Measurements from ENCODE around the gene LGALS3BP.

Gene LGALS3BP

GRCh38 chr17:78959803-78960202, 19.9 kb downstream of the LGALS3BP start:
- Histone ChIP-seq H3K79me1 (ENCODE audit: low read length) (peaks cover 27% of the 10 kb centered on the region), H4K91ac (ENCODE audit: low read depth, low read length) (peak overlapping the region; percentile 8), H4K12ac (ENCODE audit: low read depth, low read length) (no peak overlapping the region), H2AK5ac (ENCODE audit: low read length) (peak overlapping the region; percentile 3), H4K8ac (ENCODE audit: low read depth, low read length) (no peak overlapping the region), H2BK120ac (ENCODE audit: insufficient read depth, low read length, poor library complexity) (no peak overlapping the region), H3K9me3 (ENCODE audit: insufficient read depth, low read depth, low read length) (no peaks in the 10 kb centered on the region), H3K9ac (ENCODE audit: low read length) (no peak overlapping the region), H3K18ac (ENCODE audit: low read length) (no peak overlapping the region), H3K23ac (ENCODE audit: low read length) (no peak overlapping the region), H3K4ac (ENCODE audit: low read depth, low read length) (no peak overlapping the region), H2BK12ac (ENCODE audit: low read length) (no peak overlapping the region), H3K36me3 (ENCODE audit: control insufficient read depth in 1 of 2, insufficient read depth in 2 of 2, low read length in 2 of 2) (no peaks in the 10 kb centered on the region), H3K4me3 (ENCODE audit: low read depth, low read length) (no peak overlapping the region), H3K27ac (ENCODE audit: low read depth, low read length) (no peak overlapping the region), H3K4me1 (ENCODE audit: control insufficient read depth in 1 of 2, insufficient read depth in 2 of 2, low read length in 2 of 2) (peaks cover 46 to 51% of the 10 kb centered on the region in 2 experiments), H2BK5ac (ENCODE audit: low read depth, low read length, poor library complexity) (no peak overlapping the region), H2AFZ (ENCODE audit: insufficient read depth, low read length, poor library complexity) (no peak overlapping the region), H3K14ac (ENCODE audit: low read length) (no peak overlapping the region), H3K79me2 (ENCODE audit: control insufficient read depth, insufficient read depth, low read length, poor library complexity) (no peaks in the 10 kb centered on the region), H3K4me2 (ENCODE audit: low read length) (no peak overlapping the region), H3K27me3 (ENCODE audit: insufficient read depth, low read length) (no peaks in the 10 kb centered on the region)
- no peak for DNase-seq
- no CpG with 5 or more reads among the region's 12 CpGs for WGBS (ENCODE audit: extremely low coverage, insufficient coverage, insufficient read length)

- H2BK120ac ChIP-seq (ENCODE audit: insufficient read depth, low read length, poor library complexity), result peak overlapping the region; percentile 93
- no peak overlapping the region for H3K4me3 ChIP-seq (ENCODE audit: low read depth, low read length)
- peak overlapping the region; percentile 74 for H4K12ac ChIP-seq (ENCODE audit: low read depth, low read length)
- H3K27ac ChIP-seq (ENCODE audit: low read depth, low read length), result peak overlapping the region; percentile 37
- peaks cover 46 to 51% of the 10 kb centered on the region in 2 experiments for H3K4me1 ChIP-seq (ENCODE audit: control insufficient read depth in 1 of 2, insufficient read depth in 2 of 2, low read length in 2 of 2)
- peaks cover 27% of the 10 kb centered on the region for H3K79me1 ChIP-seq (ENCODE audit: low read length)
- no peaks in the 10 kb centered on the region for H3K9me3 ChIP-seq (ENCODE audit: insufficient read depth, low read depth, low read length)
- H3K4ac ChIP-seq (ENCODE audit: low read depth, low read length), result no peak overlapping the region
- WGBS (ENCODE audit: extremely low coverage, insufficient coverage, insufficient read length), result no CpG with 5 or more reads among the region's 7 CpGs
- H3K79me2 ChIP-seq (ENCODE audit: control insufficient read depth, insufficient read depth, low read length, poor library complexity), result no peaks in the 10 kb centered on the region
- peak overlapping the region; percentile 84 for H3K14ac ChIP-seq (ENCODE audit: low read length)
- H4K91ac ChIP-seq (ENCODE audit: low read depth, low read length), result peak overlapping the region; percentile 74
- H4K8ac ChIP-seq (ENCODE audit: low read depth, low read length), result peak overlapping the region; percentile 71
- peak overlapping the region; percentile 79 for H3K18ac ChIP-seq (ENCODE audit: low read length)
- DNase-seq, result peak; percentile 40 to 60
- peak overlapping the region; percentile 86 for H2AK5ac ChIP-seq (ENCODE audit: low read length)
- H2AFZ ChIP-seq (ENCODE audit: insufficient read depth, low read length, poor library complexity), result peak overlapping the region; percentile 54
- H2BK5ac ChIP-seq (ENCODE audit: low read depth, low read length, poor library complexity), result peak overlapping the region; percentile 89
- H3K4me2 ChIP-seq (ENCODE audit: low read length), result peak overlapping the region; percentile 0
- no peak overlapping the region for H3K23ac ChIP-seq (ENCODE audit: low read length)
- no peak overlapping the region for H3K9ac ChIP-seq (ENCODE audit: low read length)
- no peaks in the 10 kb centered on the region for H3K36me3 ChIP-seq (ENCODE audit: control insufficient read depth in 1 of 2, insufficient read depth in 2 of 2, low read length in 2 of 2)
- H2BK12ac ChIP-seq (ENCODE audit: low read length), result peak overlapping the region; percentile 94
- no peaks in the 10 kb centered on the region for H3K27me3 ChIP-seq (ENCODE audit: insufficient read depth, low read length)
Observed at GRCh38 chr17:78958641-78959127, 21.0 kb downstream of the LGALS3BP start.

GRCh38 chr17:78957128-78957527, 22.6 kb downstream of the LGALS3BP start:
- H2BK5ac ChIP-seq (ENCODE audit: low read depth, low read length, poor library complexity), result peak overlapping the region; percentile 3
- no peak overlapping the region for H4K8ac ChIP-seq (ENCODE audit: low read depth, low read length)
- DNase-seq, result peak in 1 of 2 donors; percentile 31
- H3K23ac ChIP-seq (ENCODE audit: low read length), result no peak overlapping the region
- H3K9ac ChIP-seq (ENCODE audit: low read length), result no peak overlapping the region
- H2BK120ac ChIP-seq (ENCODE audit: insufficient read depth, low read length, poor library complexity), result peak overlapping the region; percentile 64
- H3K79me1 ChIP-seq (ENCODE audit: low read length), result peaks cover 22% of the 10 kb centered on the region
- peaks cover 36 to 45% of the 10 kb centered on the region in 2 experiments for H3K4me1 ChIP-seq (ENCODE audit: control insufficient read depth in 1 of 2, insufficient read depth in 2 of 2, low read length in 2 of 2)
- H3K4me3 ChIP-seq (ENCODE audit: low read depth, low read length), result no peak overlapping the region
- no peaks in the 10 kb centered on the region for H3K9me3 ChIP-seq (ENCODE audit: insufficient read depth, low read depth, low read length)
- H3K79me2 ChIP-seq (ENCODE audit: control insufficient read depth, insufficient read depth, low read length, poor library complexity), result peaks cover 2% of the 10 kb centered on the region
- no CpG with 5 or more reads among the region's 12 CpGs for WGBS (ENCODE audit: extremely low coverage, insufficient coverage, insufficient read length)
- peak overlapping the region; percentile 31 for H3K4ac ChIP-seq (ENCODE audit: low read depth, low read length)
- no peak overlapping the region for H3K18ac ChIP-seq (ENCODE audit: low read length)
- no peak overlapping the region for H3K4me2 ChIP-seq (ENCODE audit: low read length)
- no peaks in the 10 kb centered on the region for H3K27me3 ChIP-seq (ENCODE audit: insufficient read depth, low read length)
- H4K12ac ChIP-seq (ENCODE audit: low read depth, low read length), result no peak overlapping the region
- peak overlapping the region; percentile 61 for H3K14ac ChIP-seq (ENCODE audit: low read length)
- no peaks in the 10 kb centered on the region for H3K36me3 ChIP-seq (ENCODE audit: control insufficient read depth in 1 of 2, insufficient read depth in 2 of 2, low read length in 2 of 2)
- no peak overlapping the region for H3K27ac ChIP-seq (ENCODE audit: low read depth, low read length)
- no peak overlapping the region for H2AFZ ChIP-seq (ENCODE audit: insufficient read depth, low read length, poor library complexity)
- H2AK5ac ChIP-seq (ENCODE audit: low read length), result peak overlapping the region; percentile 53
- H2BK12ac ChIP-seq (ENCODE audit: low read length), result peak overlapping the region; percentile 29
- peak overlapping the region; percentile 45 for H4K91ac ChIP-seq (ENCODE audit: low read depth, low read length)

GRCh38 chr17:78956254-78956653, 23.5 kb downstream of the LGALS3BP start:
- H4K12ac ChIP-seq (ENCODE audit: low read depth, low read length), result no peak overlapping the region

More at GRCh38 chr17:78956254-78956653, 23.5 kb downstream of the LGALS3BP start:
- Histone ChIP-seq H3K9me3 (ENCODE audit: insufficient read depth, low read depth, low read length) (no peaks in the 10 kb centered on the region), H2BK120ac (ENCODE audit: insufficient read depth, low read length, poor library complexity) (no peak overlapping the region), H3K4me1 (ENCODE audit: control insufficient read depth in 1 of 2, insufficient read depth in 2 of 2, low read length in 2 of 2) (peaks cover 30 to 38% of the 10 kb centered on the region in 2 experiments), H4K8ac (ENCODE audit: low read depth, low read length) (no peak overlapping the region), H3K4me2 (ENCODE audit: low read length) (peak overlapping the region; percentile 22), H3K14ac (ENCODE audit: low read length) (no peak overlapping the region), H3K79me1 (ENCODE audit: low read length) (peaks cover 22% of the 10 kb centered on the region), H3K23ac (ENCODE audit: low read length) (no peak overlapping the region), H2BK5ac (ENCODE audit: low read depth, low read length, poor library complexity) (peak overlapping the region; percentile 52), H3K36me3 (ENCODE audit: control insufficient read depth in 1 of 2, insufficient read depth in 2 of 2, low read length in 2 of 2) (no peaks in the 10 kb centered on the region), H3K79me2 (ENCODE audit: control insufficient read depth, insufficient read depth, low read length, poor library complexity) (peaks cover 2% of the 10 kb centered on the region), H4K91ac (ENCODE audit: low read depth, low read length) (peak overlapping the region; percentile 77), H3K27ac (ENCODE audit: low read depth, low read length) (peak overlapping the region; percentile 78), H3K27me3 (ENCODE audit: insufficient read depth, low read length) (no peaks in the 10 kb centered on the region), H3K18ac (ENCODE audit: low read length) (no peak overlapping the region), H2BK12ac (ENCODE audit: low read length) (peak overlapping the region; percentile 56), H3K9ac (ENCODE audit: low read length) (no peak overlapping the region), H3K4me3 (ENCODE audit: low read depth, low read length) (no peak overlapping the region), H3K4ac (ENCODE audit: low read depth, low read length) (no peak overlapping the region), H2AFZ (ENCODE audit: insufficient read depth, low read length, poor library complexity) (no peak overlapping the region), H2AK5ac (ENCODE audit: low read length) (no peak overlapping the region)
- DNase-seq, result peak; percentile 63 to 70
- WGBS (ENCODE audit: extremely low coverage, insufficient coverage, insufficient read length), result no CpG with 5 or more reads among the region's 11 CpGs

Measured in trophoblast cell (in vitro differentiated cells and primary cell).